Naive thymus-derived CD8-positive, alpha-beta T cell (primary cell): Measurements from ENCODE around the gene DNAJC5. TPM values are rescaled to one million over a fixed set of nuclear protein-coding genes. Genes with fewer than 3 reads are reported as not detected.

Experiments used
- ATAC-seq, 2 donors: fragments of 150-1000 bp; cut with Tn5 transposase in 1 of 2; sonication (Bioruptor Pico), chemical (Tn5 transposase) in 1 of 2; 1 replicate in 1 of 2; 2 replicates in 1 of 2; pipeline ENCODE4 v1.10.0; 2021; ENCODE audit warnings: mild to moderate bottlenecking in 2 of 2, moderate library complexity in 2 of 2
- POLR2A ChIA-PET: fragments of 350-600 bp; sonication (Branson Sonifier 250); formaldehyde crosslinking; loops from one replicate; lab custom pipeline; 2021; ENCODE audit warnings: antibody characterized with exemption; lab: Charles Lee
- DNase-seq, 10 donors: peaks; one replicate each; pipeline versions ENCODE4 v3.0.0 to v3.0.0-alpha.2; 2020 to 2022
- H3K27ac Mint-ChIP-seq, 10 donors: one replicate each; pipeline ENCODE4 v1.8.0; 2020 to 2022; ENCODE audit warnings: mild to moderate bottlenecking in 10 of 10, mixed read lengths in 10 of 10, moderate library complexity in 4 of 10, inconsistent platforms in 1 of 10
- H3K27me3 Mint-ChIP-seq, 5 donors: one replicate each; pipeline ENCODE4 v1.8.0; 2021 to 2022; ENCODE audit warnings: mixed read lengths in 5 of 5
- H3K36me3 Mint-ChIP-seq, 3 donors: one replicate each; pipeline ENCODE4 v1.8.0; 2020 to 2022; ENCODE audit warnings: mixed read lengths in 3 of 3, mild to moderate bottlenecking in 2 of 3, inconsistent platforms in 1 of 3
- H3K4me1 Mint-ChIP-seq, 4 donors: one replicate each; pipeline ENCODE4 v1.8.0; 2021 to 2022; ENCODE audit warnings: mixed read lengths in 4 of 4
- H3K4me3 Mint-ChIP-seq, 10 donors: one replicate each; pipeline ENCODE4 v1.8.0; 2020 to 2022; ENCODE audit warnings: mild to moderate bottlenecking in 10 of 10, mixed read lengths in 10 of 10, moderate library complexity in 6 of 10, inconsistent platforms in 1 of 10
- H3K9me3 Mint-ChIP-seq, 9 donors: one replicate each; pipeline ENCODE4 v1.8.0; 2020 to 2022; ENCODE audit warnings: mixed read lengths in 9 of 9, mild to moderate bottlenecking in 3 of 9, inconsistent platforms in 1 of 9, moderate library complexity in 1 of 9
- polyA plus RNA-seq, 3 donors: library from polyadenylated mRNA; unstranded; fragments of 300-500 nt; fragmentation: Illumina TruSeq; gene quantifications; one replicate each; pipeline ENCODE4 v1.2.3, GENCODE V29; 2021
- total RNA-seq, 8 experiments: library from RNA in 2 of 8; stranded (reverse) in 2 of 8; gene quantifications; one replicate each; pipeline ENCODE4 v1.2.3 and lab custom pipeline; 2021 to 2026

DNAJC5 gene
- total and polyA plus RNA-seq, 5 experiments from 2014 or later = 4.7 to 52.9 (median 7.1) TPM

- no peaks in the 10 kb centered on the region for H3K27me3 Mint-ChIP-seq
- H3K4me1 Mint-ChIP-seq = peaks cover 0 to 6% (median 3%) of the 10 kb centered on the region in 4 donors
- H3K36me3 Mint-ChIP-seq = peaks cover 0 to 22% (median 2%) of the 10 kb centered on the region in 3 donors
- DNase-seq (no peak), ATAC-seq (no peak)
- peak overlapping the region in 1 of 10 donors; percentile 24 for H3K27ac Mint-ChIP-seq
- H3K9me3 Mint-ChIP-seq = peaks cover 0 to 6% (median 0%) of the 10 kb centered on the region in 9 donors
- H3K4me3 Mint-ChIP-seq = no peak overlapping the region
- POLR2A ChIA-PET = interaction anchor here (1.5 kb wide), 1 partner anchor 18 kb away, joined by 3 read pairs; the partner anchor contains the start of gene PRPF6
Measured at GRCh38 chr20:63962426-63963347, 67.8 kb downstream of the DNAJC5 start.

DNA sequence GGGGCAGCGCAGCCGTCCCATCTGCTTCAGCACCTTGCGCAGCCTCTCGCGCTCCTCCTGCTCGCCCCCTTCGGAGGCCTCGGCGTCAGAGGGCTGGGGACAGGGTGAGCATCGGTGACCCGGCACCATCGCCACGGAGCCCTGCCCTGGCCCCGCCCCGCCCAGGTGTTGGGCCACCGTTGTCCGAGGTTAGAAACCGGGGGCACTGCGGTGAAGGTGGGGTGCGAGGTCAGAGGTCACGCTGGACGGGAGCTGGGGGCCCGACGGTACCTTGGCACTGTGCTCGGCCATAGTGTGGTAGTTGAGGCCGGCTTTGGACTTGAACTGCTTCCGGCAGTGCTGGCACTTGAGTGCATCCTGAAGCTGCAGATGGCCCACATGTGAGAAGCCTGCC is 68.4 kb downstream of the DNAJC5 start:
- DNase-seq (peak in 1 of 10 donors; percentile 57), ATAC-seq (no peak)
- no peak overlapping the region for H3K27ac Mint-ChIP-seq
- no peaks in the 10 kb centered on the region for H3K27me3 Mint-ChIP-seq
- peak overlapping the region in 1 of 10 donors; percentile 56 for H3K4me3 Mint-ChIP-seq
- peaks cover 3 to 6% (median 3%) of the 10 kb centered on the region in 4 donors for H3K4me1 Mint-ChIP-seq
- peaks cover 0 to 22% (median 2%) of the 10 kb centered on the region in 3 donors for H3K36me3 Mint-ChIP-seq
- POLR2A ChIA-PET = interaction anchor here (0.5 to 1.5 kb wide), 3 partner anchors 10 to 43 kb away, joined by 3 read pairs; partner anchors contain the start of gene PRPF6
- peaks cover 0 to 6% (median 0%) of the 10 kb centered on the region in 9 donors for H3K9me3 Mint-ChIP-seq

DNA sequence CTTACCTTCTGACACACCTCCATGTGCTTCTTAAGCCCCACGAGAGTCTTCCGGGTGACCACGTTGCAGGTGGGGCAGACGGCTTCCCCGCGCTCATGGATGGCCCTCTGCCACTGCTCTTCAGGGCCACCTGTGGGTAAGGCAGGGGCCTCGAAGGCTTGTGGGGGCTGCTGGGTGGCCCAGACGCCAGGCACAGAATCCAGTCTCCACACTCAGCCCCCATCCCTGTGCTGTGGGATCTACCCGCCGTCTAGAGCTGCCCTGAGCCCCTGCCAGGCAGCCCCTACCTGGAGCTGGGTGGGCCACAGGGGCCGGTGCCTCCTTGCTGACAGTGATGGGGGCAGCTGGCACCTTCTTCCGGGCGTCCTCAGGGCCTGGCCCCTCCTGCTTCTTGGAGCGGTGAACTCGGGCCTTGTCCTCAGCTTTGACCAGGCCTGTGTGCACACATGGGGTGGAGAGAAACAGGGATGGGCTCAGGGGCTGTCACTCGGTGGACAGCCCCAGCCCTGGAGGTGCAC is 68.9 kb downstream of the DNAJC5 start:
- ATAC-seq = no peak
- peaks cover 0 to 6% (median 0%) of the 10 kb centered on the region in 9 donors for H3K9me3 Mint-ChIP-seq
- peaks cover 0 to 22% (median 2%) of the 10 kb centered on the region in 3 donors for H3K36me3 Mint-ChIP-seq
- no peak overlapping the region for H3K27ac Mint-ChIP-seq
- H3K4me3 Mint-ChIP-seq = peak overlapping the region in 1 of 10 donors; percentile 56
- peaks cover 8 to 9% (median 8%) of the 10 kb centered on the region in 4 donors for H3K4me1 Mint-ChIP-seq
- peak in 1 of 10 donors; percentile 52 for DNase-seq
- H3K27me3 Mint-ChIP-seq = no peaks in the 10 kb centered on the region
- POLR2A ChIA-PET = interaction anchor here (0.5 to 1.5 kb wide), 3 partner anchors 10 to 43 kb away, joined by 3 read pairs; partner anchors contain the start of gene PRPF6

DNA sequence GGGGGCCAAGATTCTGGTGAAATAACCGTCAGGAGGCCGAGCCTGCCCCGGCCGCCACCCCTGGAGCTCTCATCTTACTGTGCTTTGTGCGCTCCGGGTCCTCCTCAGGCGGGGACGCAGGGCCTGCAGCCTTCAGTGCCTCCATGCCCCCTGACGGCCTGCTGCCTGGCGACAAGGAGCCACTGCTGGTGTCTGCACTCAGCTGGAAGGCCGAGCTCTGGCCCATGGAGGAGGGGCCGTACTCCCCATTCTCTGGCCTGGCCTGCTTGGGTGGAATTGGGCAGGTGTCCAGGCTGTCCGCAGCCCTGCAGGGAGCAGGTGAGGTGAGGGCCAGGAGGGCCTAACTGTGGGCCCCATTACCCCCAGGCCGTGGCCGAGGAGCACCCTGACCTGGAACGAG is 69.5 kb downstream of the DNAJC5 start:
- Mint-ChIP-seq H3K36me3 (peaks cover 0 to 20% (median 2%) of the 10 kb centered on the region in 3 donors), H3K4me1 (peaks cover 10 to 11% (median 11%) of the 10 kb centered on the region in 4 donors), H3K9me3 (peaks cover 0 to 6% (median 0%) of the 10 kb centered on the region in 9 donors), H3K4me3 (no peak overlapping the region), H3K27ac (no peak overlapping the region), H3K27me3 (no peaks in the 10 kb centered on the region)
- no peak for DNase-seq
- POLR2A ChIA-PET = interaction anchor here (1.3 to 1.5 kb wide), 2 partner anchors 9 to 16 kb away, joined by 3 read pairs; partner anchors contain the start of gene PRPF6
- no peak for ATAC-seq

- peak overlapping the region in 2 of 10 donors; percentile 43 to 65 for H3K27ac Mint-ChIP-seq
- ATAC-seq = no peak
- no peaks in the 10 kb centered on the region for H3K27me3 Mint-ChIP-seq
- H3K9me3 Mint-ChIP-seq = peaks cover 0 to 6% (median 0%) of the 10 kb centered on the region in 9 donors
- peaks cover 10 to 17% (median 13%) of the 10 kb centered on the region in 4 donors for H3K4me1 Mint-ChIP-seq
- peak in 1 of 10 donors; percentile 61 for DNase-seq
- peak overlapping the region in 1 of 10 donors; percentile 40 for H3K4me3 Mint-ChIP-seq
- peaks cover 0 to 13% (median 0%) of the 10 kb centered on the region in 3 donors for H3K36me3 Mint-ChIP-seq
- POLR2A ChIA-PET = interaction anchor here (1.1 to 2.2 kb wide), 2 partner anchors 9 to 14 kb away, joined by 3 to 5 read pairs; partner anchors contain the start of gene SAMD10
Measured at GRCh38 chr20:63966172-63966943, 71.4 kb downstream of the DNAJC5 start.

- no peak overlapping the region for H3K27ac Mint-ChIP-seq
- H3K27me3 Mint-ChIP-seq = no peaks in the 10 kb centered on the region
- DNase-seq = no peak
- ATAC-seq = no peak
- peaks cover 0 to 9% (median 0%) of the 10 kb centered on the region in 3 donors for H3K36me3 Mint-ChIP-seq
- POLR2A ChIA-PET = interaction anchor here (1.1 to 2.2 kb wide), 3 partner anchors 8 to 13 kb away, joined by 3 to 5 read pairs (median 4); partner anchors contain the start of gene SAMD10
- peaks cover 0 to 6% (median 0%) of the 10 kb centered on the region in 9 donors for H3K9me3 Mint-ChIP-seq
- no peak overlapping the region for H3K4me3 Mint-ChIP-seq
- peaks cover 10 to 17% (median 14%) of the 10 kb centered on the region in 4 donors for H3K4me1 Mint-ChIP-seq
Measured at GRCh38 chr20:63966944-63967322, 72.0 kb downstream of the DNAJC5 start.

DNA sequence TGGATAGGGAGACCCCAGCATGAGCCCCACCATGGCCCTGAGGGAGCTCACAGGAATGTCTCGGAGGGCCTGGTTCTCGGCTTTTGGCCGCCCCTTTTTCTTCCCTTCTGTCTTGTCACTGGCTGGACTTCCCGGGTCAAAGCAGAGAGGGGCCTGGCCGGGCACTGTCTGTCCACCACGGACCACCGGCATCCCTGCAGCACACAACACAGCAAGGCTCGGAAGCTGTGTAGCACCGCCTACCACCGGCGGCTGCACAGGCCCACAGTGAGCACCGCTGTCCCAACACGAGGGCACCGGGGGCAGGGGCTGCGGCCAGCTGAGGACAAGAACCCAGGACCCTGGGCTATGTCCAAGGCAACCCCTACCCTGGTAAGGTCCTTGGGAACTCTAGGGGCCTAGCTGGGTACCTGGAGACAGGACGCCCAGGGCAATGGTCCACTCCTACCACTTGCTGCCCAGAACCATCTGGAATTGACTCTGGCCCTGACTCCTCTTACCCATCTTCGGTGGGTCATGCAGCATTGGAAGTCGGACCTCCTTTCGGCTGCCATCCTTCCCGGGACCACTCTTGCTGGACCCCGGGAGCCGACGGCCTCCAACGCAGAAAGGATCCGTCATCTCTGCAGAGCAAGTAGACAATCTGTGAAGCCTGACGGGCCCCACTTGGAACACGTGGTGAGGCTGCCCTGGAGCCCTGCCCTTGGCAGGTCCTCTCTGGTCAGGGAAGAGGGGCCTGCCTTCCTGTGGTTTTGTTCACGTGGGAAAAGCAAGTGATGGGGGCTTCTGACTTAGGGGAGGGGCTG is 72.6 kb downstream of the DNAJC5 start:
- peak overlapping the region in 4 of 10 donors; percentile 41 to 92 (median 79) for H3K27ac Mint-ChIP-seq
- H3K27me3 Mint-ChIP-seq = no peaks in the 10 kb centered on the region
- ATAC-seq = no peak
- POLR2A ChIA-PET = interaction anchor here (0.5 to 2.2 kb wide), 7 partner anchors 9 to 132 kb away, joined by 3 to 9 read pairs (median 4); partner anchors contain the start of genes SAMD10 and UCKL1
- peaks cover 0 to 6% (median 0%) of the 10 kb centered on the region in 9 donors for H3K9me3 Mint-ChIP-seq
- H3K4me1 Mint-ChIP-seq = peaks cover 10 to 22% (median 16%) of the 10 kb centered on the region in 4 donors
- peak in 1 of 10 donors; percentile 57 for DNase-seq
- peak overlapping the region in 5 of 10 donors; percentile 30 to 88 (median 84) for H3K4me3 Mint-ChIP-seq
- peaks cover 0 to 5% (median 0%) of the 10 kb centered on the region in 3 donors for H3K36me3 Mint-ChIP-seq

- peaks cover 0 to 6% (median 0%) of the 10 kb centered on the region in 9 donors for H3K9me3 Mint-ChIP-seq
- peak overlapping the region; percentile 71 to 92 (median 88) for H3K27ac Mint-ChIP-seq
- no peaks in the 10 kb centered on the region for H3K27me3 Mint-ChIP-seq
- DNase-seq = peak in 1 of 10 donors; percentile 60
- H3K4me3 Mint-ChIP-seq = peak overlapping the region; percentile 76 to 91 (median 84)
- peaks cover 13 to 27% (median 20%) of the 10 kb centered on the region in 4 donors for H3K4me1 Mint-ChIP-seq
- ATAC-seq = peak in 1 of 2 donors; percentile 40
- peaks cover 0 to 6% (median 0%) of the 10 kb centered on the region in 3 donors for H3K36me3 Mint-ChIP-seq
- POLR2A ChIA-PET = interaction anchor here (0.5 to 2.2 kb wide), 10 partner anchors 9 to 131 kb away, joined by 3 to 9 read pairs (median 4); partner anchors contain the start of genes DNAJC5, SAMD10 and UCKL1
Measured at GRCh38 chr20:63968136-63968927, 73.4 kb downstream of the DNAJC5 start.

DNA sequence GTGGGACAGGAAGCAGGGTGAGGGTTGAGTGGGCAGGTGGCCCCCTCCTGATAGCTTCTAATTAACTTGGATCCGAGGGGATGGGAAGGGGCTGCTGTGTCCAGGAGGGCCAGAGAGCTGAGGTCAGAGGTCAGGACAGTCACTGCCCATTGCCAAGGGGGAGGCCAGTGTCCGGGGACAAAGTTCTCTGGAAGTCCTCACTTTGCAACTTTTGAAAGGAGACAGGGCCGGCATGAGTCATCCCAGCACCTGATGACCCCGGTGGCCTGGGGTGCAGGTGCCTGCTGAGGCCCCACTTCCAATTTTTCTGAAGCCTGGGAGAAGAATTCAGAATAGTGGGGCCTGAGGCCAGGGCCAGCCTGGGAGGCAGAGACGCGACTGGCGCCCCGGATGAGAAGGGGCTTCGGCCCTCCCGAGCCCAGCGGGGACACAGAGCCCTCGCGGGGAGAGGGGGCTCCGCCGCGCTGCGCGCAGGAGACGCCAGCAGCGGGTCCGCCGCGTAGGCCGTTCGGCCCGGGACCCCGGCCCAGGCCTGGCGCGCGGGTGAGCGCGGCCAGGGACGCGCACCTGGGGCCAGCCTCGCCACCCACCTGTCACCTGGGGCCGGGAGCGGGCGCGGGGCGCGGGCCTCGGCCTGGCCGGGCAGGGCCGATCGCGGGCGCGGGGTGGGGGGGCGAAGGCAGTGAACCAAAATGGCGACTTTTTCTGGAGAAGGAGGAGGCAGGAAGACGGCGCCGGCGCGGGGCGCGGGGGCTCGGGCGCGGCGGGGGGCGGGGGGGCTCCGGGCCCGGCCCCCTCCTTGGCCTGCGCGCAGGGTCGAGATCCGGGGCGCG is 74.2 kb downstream of the DNAJC5 start:
- POLR2A ChIA-PET = interaction anchor here (0.7 to 2.2 kb wide), 8 partner anchors 10 to 130 kb away, joined by 3 to 9 read pairs (median 4); partner anchors contain the start of genes DNAJC5, SAMD10 and UCKL1
- ATAC-seq (peak; percentile 42 to 56), DNase-seq (peak in 5 of 10 donors; percentile 38 to 76 (median 48))
- peaks cover 19 to 35% (median 26%) of the 10 kb centered on the region in 4 donors for H3K4me1 Mint-ChIP-seq
- H3K27ac Mint-ChIP-seq = peak overlapping the region; percentile 71 to 92 (median 88)
- peak overlapping the region; percentile 76 to 91 (median 84) for H3K4me3 Mint-ChIP-seq
- peaks cover 0 to 3% (median 0%) of the 10 kb centered on the region in 9 donors for H3K9me3 Mint-ChIP-seq
- H3K27me3 Mint-ChIP-seq = no peaks in the 10 kb centered on the region
- peaks cover 0 to 10% (median 0%) of the 10 kb centered on the region in 3 donors for H3K36me3 Mint-ChIP-seq
